ENCODE data around the gene CADPS.

Gene CADPS

GRCh38 chr3:62604298-62604697, 270.9 kb downstream of the CADPS start:
- DNase-seq (ENCODE audit: low read depth in 1 of 2, low spot score in 1 of 2): no peak
- Histone ChIP-seq H3K4me3 (replicated peaks; ENCODE audit: insufficient read depth, low read length) (no peak overlapping the region), H3K27ac (replicated peaks) (no peak overlapping the region), H3K27me3 (ENCODE audit: insufficient read depth, poor library complexity, severe bottlenecking) (no peaks in the 10 kb centered on the region)
- TF ChIP-seq GABPA (IDR thresholded peaks at IDR 0.05; ENCODE audit: low read depth): no peak
- TF ChIP-seq POLR2AphosphoS5 (IDR thresholded peaks at IDR 0.05; ENCODE audit: low read depth): no peak
- TF ChIP-seq REST (IDR thresholded peaks at IDR 0.05; ENCODE audit: insufficient replicate concordance, low read depth): no peak
- no peak for TF ChIP-seq SPI1 (IDR thresholded peaks at IDR 0.05; ENCODE audit: borderline replicate concordance, low read depth)
- no peak for TF ChIP-seq CTCF (IDR thresholded peaks at IDR 0.05; ENCODE audit: insufficient read depth, low read length)

- no peak for DNase-seq (ENCODE audit: low read depth in 1 of 2, low spot score in 1 of 2)
- no peak overlapping the region for H3K27ac ChIP-seq (replicated peaks)
- H3K4me3 ChIP-seq (replicated peaks; ENCODE audit: insufficient read depth, low read length): no peak overlapping the region
- H3K27me3 ChIP-seq (ENCODE audit: insufficient read depth, poor library complexity, severe bottlenecking): no peaks in the 10 kb centered on the region
- no peak for TF ChIP-seq REST (IDR thresholded peaks at IDR 0.05; ENCODE audit: insufficient replicate concordance, low read depth)
- no peak for TF ChIP-seq GABPA (IDR thresholded peaks at IDR 0.05; ENCODE audit: low read depth)
- no peak for TF ChIP-seq SPI1 (IDR thresholded peaks at IDR 0.05; ENCODE audit: borderline replicate concordance, low read depth)
These were observed 272.2 kb downstream of the CADPS start for GRCh38 chr3:62602987-62603386.

GRCh38 chr3:62602129-62602770, 273.0 kb downstream of the CADPS start:
- H3K27me3 ChIP-seq (ENCODE audit: insufficient read depth, poor library complexity, severe bottlenecking): no peaks in the 10 kb centered on the region
- TF ChIP-seq POLR2AphosphoS5 (IDR thresholded peaks at IDR 0.05; ENCODE audit: low read depth) (no peak), CTCF (IDR thresholded peaks at IDR 0.05; ENCODE audit: insufficient read depth, low read length) (no peak), REST (IDR thresholded peaks at IDR 0.05; ENCODE audit: insufficient replicate concordance, low read depth) (no peak), GABPA (IDR thresholded peaks at IDR 0.05; ENCODE audit: low read depth) (no peak), SPI1 (IDR thresholded peaks at IDR 0.05; ENCODE audit: borderline replicate concordance, low read depth) (no peak)
- H3K4me3 ChIP-seq (replicated peaks; ENCODE audit: insufficient read depth, low read length): no peak overlapping the region
- H3K27ac ChIP-seq (replicated peaks): no peak overlapping the region
- no peak for DNase-seq (ENCODE audit: low read depth in 1 of 2, low spot score in 1 of 2)
